H9 (cell line): ENCODE results near the gene DENND1A. TPM values are rescaled to one million over a fixed set of nuclear protein-coding genes. Genes with fewer than 3 reads are reported as not detected.
A peak's percentile ranks its signal among the peaks of the same experiment; 100 is the strongest.

Source experiments
- DNase-seq: peaks from one replicate; pipeline ENCODE4 v3.0.0-alpha.2; 2017
- H2AFZ ChIP-seq: one replicate; pipeline ENCODE4 v1.6.1; 2013; ENCODE audit warnings: mild to moderate bottlenecking, low read length, control low read depth, moderate library complexity
- H2AK5ac ChIP-seq: 2 replicates; pipeline ENCODE4 v1.6.1; 2013; ENCODE audit warnings: low read length, control low read depth, mixed read lengths; ENCODE audit not compliant: insufficient read length
- H2BK120ac ChIP-seq: one replicate; pipeline ENCODE4 v1.6.1; 2013; ENCODE audit warnings: low read depth, mild to moderate bottlenecking, low read length, control low read depth, inconsistent platforms; ENCODE audit not compliant: poor library complexity, severe bottlenecking
- H2BK12ac ChIP-seq: 2 replicates; pipeline ENCODE4 v1.6.1; 2013; ENCODE audit warnings: low read length, control low read depth, mixed read lengths, low read depth; ENCODE audit not compliant: insufficient read length
- H2BK15ac ChIP-seq: 2 replicates; pipeline ENCODE4 v1.6.1; 2013; ENCODE audit warnings: low read depth, low read length, control low read depth
- H2BK20ac ChIP-seq: one replicate; pipeline ENCODE4 v1.6.1; 2013; ENCODE audit warnings: low read depth, mild to moderate bottlenecking, low read length, control low read depth, inconsistent platforms; ENCODE audit not compliant: poor library complexity, severe bottlenecking
- H2BK5ac ChIP-seq: 2 replicates; pipeline ENCODE4 v1.6.1; 2013; ENCODE audit warnings: low read length, control low read depth, mixed read lengths; ENCODE audit not compliant: insufficient read length
- H3K14ac ChIP-seq: 2 replicates; pipeline ENCODE4 v1.6.1; 2013; ENCODE audit warnings: low read length, control low read depth; ENCODE audit not compliant: insufficient read depth
- H3K18ac ChIP-seq: 2 replicates; pipeline ENCODE4 v1.6.1; 2013; ENCODE audit warnings: low read depth, mild to moderate bottlenecking, mixed read lengths, low read length, control low read depth; ENCODE audit not compliant: insufficient read length
- H3K23ac ChIP-seq: 2 replicates; pipeline ENCODE4 v1.6.1; 2013; ENCODE audit warnings: low read length, control low read depth, mixed read lengths, low read depth; ENCODE audit not compliant: insufficient read length
- H3K23me2 ChIP-seq: 2 replicates; pipeline ENCODE4 v1.6.1; 2013; ENCODE audit warnings: low read depth, mild to moderate bottlenecking, mixed read lengths, low read length, control low read depth; ENCODE audit not compliant: insufficient read length, poor library complexity, severe bottlenecking
- H3K27ac ChIP-seq: 2 replicates; pipeline ENCODE4 v1.5.1; 2013; ENCODE audit warnings: low read length, control low read depth, mixed read lengths, low read depth; ENCODE audit not compliant: insufficient read length
- H3K27me3 ChIP-seq: 2 replicates; pipeline ENCODE4 v1.6.1; 2013; ENCODE audit warnings: low read length, control low read depth, inconsistent platforms; ENCODE audit not compliant: insufficient read depth
- H3K4ac ChIP-seq: 2 replicates; pipeline ENCODE4 v1.6.1; 2013; ENCODE audit warnings: low read depth, mild to moderate bottlenecking, control low read depth, inconsistent platforms, low read length, moderate library complexity
- H3K4me1 ChIP-seq: 2 replicates; pipeline ENCODE4 v1.6.1; 2013; ENCODE audit warnings: low read length, control low read depth, inconsistent platforms; ENCODE audit not compliant: insufficient read depth
- H3K4me2 ChIP-seq: 2 replicates; pipeline ENCODE4 v1.6.1; 2013; ENCODE audit warnings: low read length, control low read depth, mixed read lengths; ENCODE audit not compliant: insufficient read length, insufficient read depth
- H3K56ac ChIP-seq: 2 replicates; pipeline ENCODE4 v1.6.1; 2013; ENCODE audit warnings: low read depth, mild to moderate bottlenecking, mixed read lengths, low read length, control low read depth; ENCODE audit not compliant: insufficient read length
- H3K79me1 ChIP-seq: 2 replicates; pipeline ENCODE4 v1.6.1; 2013; ENCODE audit warnings: low read depth, mild to moderate bottlenecking, moderate library complexity, low read length, control low read depth, inconsistent platforms; ENCODE audit not compliant: insufficient read depth, poor library complexity, severe bottlenecking
- H3K79me2 ChIP-seq: 2 replicates; pipeline ENCODE4 v1.6.1; 2013; ENCODE audit warnings: low read length, control low read depth, inconsistent platforms; ENCODE audit not compliant: insufficient read depth
- H3K9ac ChIP-seq: 2 replicates; pipeline ENCODE4 v1.6.1; 2013; ENCODE audit warnings: low read length, control low read depth, mixed read lengths; ENCODE audit not compliant: insufficient read length; ENCODE audit errors: extremely low read depth
- H3K9me3 ChIP-seq: one replicate; pipeline ENCODE4 v1.6.1; 2013; ENCODE audit warnings: low read depth, low read length, inconsistent platforms; ENCODE audit not compliant: control insufficient read depth
- H3T11ph ChIP-seq: one replicate; pipeline ENCODE4 v1.6.1; 2013; ENCODE audit warnings: mild to moderate bottlenecking, low read length, control low read depth, inconsistent platforms
- H4K20me1 ChIP-seq: one replicate; pipeline ENCODE4 v1.6.1; 2013; ENCODE audit not compliant: control insufficient read depth, insufficient read length, insufficient read depth
- H4K5ac ChIP-seq: 2 replicates; pipeline ENCODE4 v1.6.1; 2013; ENCODE audit warnings: low read depth, mild to moderate bottlenecking, mixed read lengths, low read length, control low read depth; ENCODE audit not compliant: insufficient read length
- H4K8ac ChIP-seq: replicated peaks from 2 replicates; pipeline ENCODE4 v1.6.1; 2013; ENCODE audit warnings: low read length, control low read depth, mixed read lengths, low read depth; ENCODE audit not compliant: insufficient read length
- H4K91ac ChIP-seq: 2 replicates; pipeline ENCODE4 v1.6.1; 2013; ENCODE audit warnings: low read depth, mild to moderate bottlenecking, moderate library complexity, mixed read lengths, low read length, control low read depth; ENCODE audit not compliant: insufficient read length
- H3K27ac Mint-ChIP-seq, 3 experiments: 2 replicates in 2 of 3; 3 replicates in 1 of 3; pipeline ENCODE4 v1.8.0; 2020 to 2021; ENCODE audit warnings: mixed read lengths in 3 of 3, mild to moderate bottlenecking in 1 of 3, moderate library complexity in 1 of 3
- H3K27me3 Mint-ChIP-seq: 2 replicates; pipeline ENCODE4 v1.8.0; 2021; ENCODE audit warnings: low read depth, mild to moderate bottlenecking, moderate library complexity, mixed read lengths
- H3K36me3 Mint-ChIP-seq, 3 experiments: 2 replicates in 2 of 3; 3 replicates in 1 of 3; pipeline ENCODE4 v1.8.0; 2020 to 2021; ENCODE audit warnings: low read depth in 3 of 3, mixed read lengths in 3 of 3; ENCODE audit not compliant: insufficient read depth in 1 of 3
- H3K4me1 Mint-ChIP-seq, 2 experiments: 2 replicates each; pipeline ENCODE4 v1.8.0; 2020; ENCODE audit warnings: mixed read lengths in 2 of 2
- H3K4me3 Mint-ChIP-seq, 2 experiments: 2 replicates in 1 of 2; 3 replicates in 1 of 2; pipeline ENCODE4 v1.8.0; 2020 to 2021; ENCODE audit warnings: mild to moderate bottlenecking in 2 of 2, mixed read lengths in 2 of 2, moderate library complexity in 1 of 2
- H3K9me3 Mint-ChIP-seq, 2 experiments: 2 replicates in 1 of 2; 3 replicates in 1 of 2; pipeline ENCODE4 v1.8.0; 2020; ENCODE audit warnings: mild to moderate bottlenecking in 2 of 2, mixed read lengths in 2 of 2, moderate library complexity in 1 of 2
- CTCF ChIP-seq: fragments of 200-600 bp; sonication (generic); conservative IDR thresholded peaks from 3 replicates; pipeline ENCODE4 v1.8.0; 2021; ENCODE audit warnings: antibody characterized with exemption, mild to moderate bottlenecking
- WGBS: extraction: QIAGEN DNeasy Blood & Tissue Kit; methylation state at CpG from one replicate; pipeline ENCODE4 v1.1.7; 2013; ENCODE audit warnings: missing lambda C conversion rate, low lambda C conversion rate, mixed read lengths; ENCODE audit not compliant: insufficient read length; ENCODE audit errors: extremely low coverage; 5-methylcytosine and 5-hydroxymethylcytosine counted together
- total RNA-seq: library from RNA; stranded (reverse); gene quantifications from 2 replicates; pipeline ENCODE4 v1.2.1, GENCODE V29; 2021

Gene DENND1A
- total RNA-seq, 1 experiment from 2014 or later = 20.4 TPM

GRCh38 chr9:123789554-123790292 is 140.2 kb downstream of the DENND1A start:
- Histone ChIP-seq H3K23ac (no peak overlapping the region), H4K8ac (no peak overlapping the region), H2BK5ac (no peak overlapping the region), H3K18ac (no peak overlapping the region), H3K27me3 (no peaks in the 10 kb centered on the region), H3K4ac (no peak overlapping the region), H2BK15ac (no peak overlapping the region), H2BK120ac (no peak overlapping the region), H3T11ph (no peak overlapping the region), H3K4me1 (no peaks in the 10 kb centered on the region), H2AK5ac (no peak overlapping the region), H3K79me1 (peaks cover 3% of the 10 kb centered on the region), H3K27ac (no peak overlapping the region), H3K56ac (no peak overlapping the region), H3K23me2 (no peaks in the 10 kb centered on the region), H3K9me3 (no peaks in the 10 kb centered on the region), H2AFZ (no peak overlapping the region), H2BK12ac (no peak overlapping the region), H4K20me1 (no peaks in the 10 kb centered on the region), H3K14ac (no peak overlapping the region), H3K79me2 (no peaks in the 10 kb centered on the region), H4K5ac (no peak overlapping the region), H3K4me2 (no peak overlapping the region), H3K9ac (no peak overlapping the region), H2BK20ac (no peak overlapping the region), H4K91ac (no peak overlapping the region)
- WGBS = no CpG with 5 or more reads among the region's 5 CpGs
- Mint-ChIP-seq H3K27ac (peak overlapping the region in 1 of 3 experiments; percentile 45; a peak in 2 of 7 replicates), H3K27me3 (no peaks in the 10 kb centered on the region), H3K4me1 (peaks cover 4 to 9% of the 10 kb centered on the region in 2 experiments; a peak in 2 of 4 replicates), H3K36me3 (no peaks in the 10 kb centered on the region), H3K4me3 (no peak overlapping the region), H3K9me3 (no peaks in the 10 kb centered on the region)
- DNase-seq = no peak
- no peak for TF ChIP-seq CTCF
